HFF-Myc (cell line): Measurements from ENCODE around the gene GATA6.
"Not testable (repeated sequence)": the region's sequence is repeated elsewhere in the genome, so short reads cannot be mapped to it uniquely, and the experiment has no call there.

ENCODE experiments used
- DNase-seq: peaks from one replicate; pipeline ENCODE4 v3.0.0-alpha.2; 2011; ENCODE audit warnings: low read depth; ENCODE audit errors: extremely low read depth
- H3K4me3 ChIP-seq: replicated peaks from 2 replicates; pipeline ENCODE4 v1.5.1; 2011; ENCODE audit warnings: low read depth, mild to moderate bottlenecking, control low read depth, low read length
- CTCF ChIP-seq: IDR thresholded peaks from 2 replicates; pipeline ENCODE4 v1.5.1; 2012; ENCODE audit warnings: mild to moderate bottlenecking, low read depth, low read length, control low read depth; ENCODE audit errors: missing control alignments

The GATA6 gene

DNA sequence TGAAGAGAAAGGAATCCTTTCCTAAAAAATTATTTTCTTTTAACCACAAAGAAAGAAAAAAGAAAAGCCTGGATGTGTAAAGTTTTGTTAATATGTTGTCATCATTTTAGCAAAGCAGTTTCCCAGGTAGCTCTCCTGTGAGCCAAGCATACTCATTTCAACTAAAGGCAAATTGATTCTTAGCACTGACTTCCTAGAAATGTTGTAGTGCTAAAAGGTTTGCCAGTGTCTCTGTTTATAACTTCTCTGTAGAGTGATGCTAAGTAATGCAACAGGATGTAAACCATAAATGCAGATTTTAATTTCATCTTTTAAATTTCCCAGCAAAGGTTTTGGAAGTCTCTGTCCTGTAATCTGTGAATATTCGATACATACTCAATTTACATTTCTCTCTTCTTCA, 10.2 kb downstream of the GATA6 start:
- DNase-seq: no peak
- no peak overlapping the region for H3K4me3 ChIP-seq
- no peak for TF ChIP-seq CTCF

DNA sequence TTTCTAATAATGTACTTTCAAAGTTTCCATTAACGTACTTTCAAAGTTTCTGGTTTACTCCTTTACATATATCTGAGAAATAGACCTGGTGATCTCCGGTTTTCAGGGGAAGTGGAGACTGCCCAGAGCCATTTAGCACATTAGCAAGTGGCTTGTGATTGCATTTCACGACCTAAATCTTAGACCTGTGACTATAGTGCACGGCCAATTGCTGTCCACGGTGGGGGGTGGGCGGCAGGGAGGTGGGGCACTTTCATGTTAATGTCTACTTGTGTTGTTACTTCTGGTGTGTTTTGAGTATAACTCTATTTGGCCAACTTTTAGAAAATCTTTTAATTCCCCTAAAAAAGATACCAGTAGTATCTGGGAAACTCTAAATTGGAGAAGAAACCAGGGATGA, 11.3 kb downstream of the GATA6 start:
- no peak for TF ChIP-seq CTCF
- no peak overlapping the region for H3K4me3 ChIP-seq
- no peak for DNase-seq

DNA sequence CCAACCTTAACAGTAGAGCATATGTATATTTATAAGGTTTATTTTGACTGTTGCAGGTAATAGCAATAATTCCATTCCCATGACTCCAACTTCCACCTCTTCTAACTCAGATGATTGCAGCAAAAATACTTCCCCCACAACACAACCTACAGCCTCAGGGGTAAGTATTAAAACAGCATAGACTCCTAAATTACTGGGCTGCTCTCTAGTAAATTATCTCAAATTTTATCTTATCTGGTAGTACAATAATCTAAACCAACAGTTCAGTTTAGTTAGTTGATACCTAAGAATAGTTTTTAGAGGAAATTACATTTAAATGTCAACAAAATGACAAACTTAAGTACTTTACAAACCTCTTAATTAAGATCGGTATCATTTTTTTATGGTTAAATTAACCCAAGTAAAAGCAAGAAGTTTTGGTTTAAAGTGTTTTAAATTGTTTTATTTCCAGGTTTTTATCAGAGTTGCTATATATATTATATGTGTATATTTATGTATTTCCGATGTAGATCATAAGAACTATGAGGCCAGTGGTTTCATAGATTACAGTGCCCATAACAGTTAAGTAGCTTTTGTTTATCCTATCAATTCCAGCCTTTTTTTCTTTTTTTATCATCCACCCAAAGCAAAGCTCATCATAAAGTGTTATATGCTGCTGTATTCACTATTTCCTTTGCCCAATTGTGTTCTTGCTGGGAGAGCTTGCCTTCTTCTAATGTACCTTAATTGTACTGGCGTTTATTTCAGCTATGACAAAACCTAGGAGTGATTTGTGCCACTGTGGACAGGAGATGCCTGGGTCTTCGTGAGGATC, 13.7 kb downstream of the GATA6 start:
- no peak overlapping the region for H3K4me3 ChIP-seq
- DNase-seq: no peak
- no peak for TF ChIP-seq CTCF

DNA sequence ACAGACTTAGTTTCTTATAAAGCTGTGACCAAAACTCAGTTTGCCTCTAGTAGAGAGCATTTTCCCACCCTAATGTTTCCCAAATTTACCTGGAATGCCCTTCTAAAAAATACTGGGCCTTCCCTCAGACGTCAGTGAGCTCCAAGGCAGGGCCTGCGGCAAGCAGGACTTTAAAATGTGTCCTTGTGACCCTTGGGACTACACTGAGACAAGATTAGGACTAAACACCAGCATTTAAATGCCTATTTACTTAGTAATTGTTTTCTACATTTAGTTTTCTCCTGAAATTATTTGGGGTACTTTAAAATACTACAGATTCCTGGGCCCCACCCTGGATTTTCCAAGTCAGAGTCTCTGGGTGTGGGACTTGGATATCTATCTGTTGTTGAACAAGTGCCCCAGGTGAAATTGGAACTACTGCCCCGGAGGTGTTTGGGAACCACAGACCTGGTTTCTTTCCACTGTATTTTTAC, 14.3 kb downstream of the GATA6 start:
- no peak overlapping the region for H3K4me3 ChIP-seq
- DNase-seq: no peak
- no peak for TF ChIP-seq CTCF

- not testable (repeated sequence) for DNase-seq, H3K4me3 ChIP-seq
Measured at GRCh38 chr18:22184573-22184972, 15.2 kb downstream of the GATA6 start.

GRCh38 chr18:22185273-22185672, 15.9 kb downstream of the GATA6 start:
- no peak for DNase-seq
- no peak for TF ChIP-seq CTCF

DNA sequence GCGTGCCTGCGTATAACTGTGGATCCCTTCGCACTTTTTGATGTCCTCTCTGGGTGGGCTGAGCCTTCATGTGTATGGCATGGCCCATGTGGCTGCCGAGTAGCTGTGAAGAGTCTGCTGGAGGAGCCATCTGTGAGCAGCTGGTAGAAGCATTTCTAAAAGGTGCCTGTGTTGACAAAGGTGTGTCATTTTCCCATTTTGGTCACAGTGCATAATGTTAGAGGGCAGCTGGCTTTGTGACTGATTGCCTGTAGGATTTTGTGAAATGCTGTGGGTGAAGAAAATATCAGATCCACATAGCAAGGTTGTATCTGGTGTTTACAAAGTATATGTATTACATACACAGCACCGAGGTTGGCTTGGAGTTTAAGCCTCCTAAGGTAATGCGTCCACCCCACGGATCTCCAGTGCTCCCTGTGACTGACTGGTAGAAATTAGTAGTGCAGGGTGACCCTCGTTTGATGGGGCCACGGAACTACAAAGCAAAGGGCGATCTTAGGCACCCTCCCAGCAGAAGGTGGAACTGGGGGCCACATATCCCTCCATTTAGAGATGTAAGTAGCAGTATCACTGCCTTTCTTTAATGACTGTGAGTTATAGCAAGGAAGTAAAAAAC, 16.5 kb downstream of the GATA6 start:
- TF ChIP-seq CTCF: no peak
- no peak overlapping the region for H3K4me3 ChIP-seq
- DNase-seq: no peak

More at GRCh38 chr18:22185273-22185672, 15.9 kb downstream of the GATA6 start:
- H3K4me3 ChIP-seq: no peak overlapping the region
